ENCODE measurements around the gene CMTM4. TPM values are rescaled to one million over a fixed set of nuclear protein-coding genes. Genes with fewer than 3 reads are reported as not detected.

The CMTM4 gene
- polyA plus RNA-seq, 1 donor (not counting 4 experiments of a cell fraction or from before 2014, with no cell fraction given), result 23.1 TPM

- H2AFZ ChIP-seq (ENCODE audit: control insufficient read depth, low read length), result no peak overlapping the region
- peak overlapping the region; percentile 14 for H3K4me2 ChIP-seq (ENCODE audit: control insufficient read depth, extremely low read depth, insufficient read depth, low read depth, low read length)
- peak overlapping the region; percentile 51 for H3K9ac ChIP-seq (ENCODE audit: control insufficient read depth, extremely low read depth, insufficient read depth, low read length)
- FAIRE-seq (no peak), DNase-seq (ENCODE audit: low read depth, low spot score) (no peak)
- no peaks in the 10 kb centered on the region for H3K9me3 ChIP-seq (ENCODE audit: control insufficient read depth, low read depth, low read length)
- peaks cover 47% of the 10 kb centered on the region for H3K79me2 ChIP-seq (ENCODE audit: control insufficient read depth, insufficient read depth, low read length)
- H3K4me1 ChIP-seq (ENCODE audit: control insufficient read depth, extremely low read depth, insufficient read depth, low read length), result peaks cover 40% of the 10 kb centered on the region
- dilution Hi-C loops (cut with MboI; ENCODE audit: extremely low pct_ligation_motif_present, low sequenced_read_pairs), result no loop called here
- TF ChIP-seq CTCF (optimal IDR thresholded peaks at IDR 0.05 in 1 of 3, IDR thresholded peaks at IDR 0.05 in 1 of 3, conservative IDR thresholded peaks at IDR 0.05 in 1 of 3; ENCODE audit: extremely low read depth in 1 of 3, insufficient read depth in 2 of 3, low read length in 3 of 3) (no peak), EZH2 (IDR thresholded peaks at IDR 0.05; ENCODE audit: low read length) (no peak)
- H3K4me3 ChIP-seq (ENCODE audit: control insufficient read depth in 2 of 3, extremely low read depth in 1 of 3, insufficient read depth in 2 of 3, low read depth in 1 of 3, low read length in 3 of 3), result no peak overlapping the region
- H4K20me1 ChIP-seq (ENCODE audit: control insufficient read depth, extremely low read depth, insufficient read depth, low read length), result peaks cover 8% of the 10 kb centered on the region
- H3K36me3 ChIP-seq (ENCODE audit: control insufficient read depth in 2 of 2, extremely low read depth in 1 of 2, insufficient read depth in 2 of 2, low read length in 2 of 2), result peaks cover 28 to 46% of the 10 kb centered on the region in 2 experiments
- no peaks in the 10 kb centered on the region for H3K27me3 ChIP-seq (ENCODE audit: control insufficient read depth, extremely low read depth, insufficient read depth, low read length)
- peak overlapping the region; percentile 63 for H3K27ac ChIP-seq (ENCODE audit: control insufficient read depth, insufficient read depth, low read length)
- H3K9me1 ChIP-seq (ENCODE audit: control insufficient read depth, extremely low read depth, insufficient read depth, low read length), result peaks cover 5% of the 10 kb centered on the region
These were observed 44.0 kb upstream of the CMTM4 start for GRCh38 chr16:66740533-66740932.

GRCh38 chr16:66740010-66740409 lies 43.5 kb upstream of the CMTM4 start:
- peaks cover 41% of the 10 kb centered on the region for H3K4me1 ChIP-seq (ENCODE audit: control insufficient read depth, extremely low read depth, insufficient read depth, low read length)
- peaks cover 31 to 51% of the 10 kb centered on the region in 2 experiments for H3K36me3 ChIP-seq (ENCODE audit: control insufficient read depth in 2 of 2, extremely low read depth in 1 of 2, insufficient read depth in 2 of 2, low read length in 2 of 2)
- no peak for TF ChIP-seq EZH2 (IDR thresholded peaks at IDR 0.05; ENCODE audit: low read length)
- peak; percentile 45 to 69 (median 59) for TF ChIP-seq CTCF (optimal IDR thresholded peaks at IDR 0.05 in 1 of 3, IDR thresholded peaks at IDR 0.05 in 1 of 3, conservative IDR thresholded peaks at IDR 0.05 in 1 of 3; ENCODE audit: extremely low read depth in 1 of 3, insufficient read depth in 2 of 3, low read length in 3 of 3)
- H3K27ac ChIP-seq (ENCODE audit: control insufficient read depth, insufficient read depth, low read length), result peak overlapping the region; percentile 63
- H3K79me2 ChIP-seq (ENCODE audit: control insufficient read depth, insufficient read depth, low read length), result peaks cover 43% of the 10 kb centered on the region
- no peaks in the 10 kb centered on the region for H3K27me3 ChIP-seq (ENCODE audit: control insufficient read depth, extremely low read depth, insufficient read depth, low read length)
- H3K4me3 ChIP-seq (ENCODE audit: control insufficient read depth in 2 of 3, extremely low read depth in 1 of 3, insufficient read depth in 2 of 3, low read depth in 1 of 3, low read length in 3 of 3), result no peak overlapping the region
- H4K20me1 ChIP-seq (ENCODE audit: control insufficient read depth, extremely low read depth, insufficient read depth, low read length), result peaks cover 8% of the 10 kb centered on the region
- DNase-seq (ENCODE audit: low read depth, low spot score) (no peak), FAIRE-seq (no peak)
- no peak overlapping the region for H2AFZ ChIP-seq (ENCODE audit: control insufficient read depth, low read length)
- H3K4me2 ChIP-seq (ENCODE audit: control insufficient read depth, extremely low read depth, insufficient read depth, low read depth, low read length), result peak overlapping the region; percentile 14
- dilution Hi-C loops (cut with MboI; ENCODE audit: extremely low pct_ligation_motif_present, low sequenced_read_pairs), result no loop called here
- H3K9me1 ChIP-seq (ENCODE audit: control insufficient read depth, extremely low read depth, insufficient read depth, low read length), result peaks cover 5% of the 10 kb centered on the region
- no peak overlapping the region for H3K9ac ChIP-seq (ENCODE audit: control insufficient read depth, extremely low read depth, insufficient read depth, low read length)
- H3K9me3 ChIP-seq (ENCODE audit: control insufficient read depth, low read depth, low read length), result no peaks in the 10 kb centered on the region
